ENCODE data around the gene PIGS. TPM values are rescaled to one million over a fixed set of nuclear protein-coding genes. Genes with fewer than 3 reads are reported as not detected.

PIGS gene
- total and polyA plus RNA-seq, 2 of the 4 experiments (the other 2 are of a cell fraction) = 28.7 to 78.9 TPM

GRCh38 chr17:28548417-28549130, 22.8 kb downstream of the PIGS start:
- Histone ChIP-seq H3K79me1 (ENCODE audit: low read depth in 1 of 2, low read length in 2 of 2) (peaks cover 14 to 27% of the 10 kb centered on the region in 2 experiments), H2AK5ac (ENCODE audit: low read depth, low read length) (peak overlapping the region; percentile 24; the same call in 1 of the 2 replicates), H3K9ac (ENCODE audit: low read depth, low read length) (no peak overlapping the region), H3K4me2 (ENCODE audit: low read depth, low read length) (no peak overlapping the region), H4K5ac (ENCODE audit: low read depth, low read length) (no peak overlapping the region), H3K27me3 (ENCODE audit: control insufficient read depth, insufficient read depth, low read length) (no peaks in the 10 kb centered on the region), H4K8ac (ENCODE audit: low read depth in 2 of 2, low read length in 2 of 2) (no peak overlapping the region), H2BK20ac (ENCODE audit: low read depth, low read length) (no peak overlapping the region), H4K20me1 (ENCODE audit: insufficient read depth, low read length) (peaks cover 13% of the 10 kb centered on the region), H2AK9ac (replicated peaks; ENCODE audit: low read depth, low read length, poor library complexity) (peak overlapping the region; percentile 5), H3K23ac (ENCODE audit: low read depth, low read length) (no peak overlapping the region), H2BK15ac (ENCODE audit: low read depth, low read length) (no peak overlapping the region), H2AFZ (replicated peaks; ENCODE audit: low read length, poor library complexity) (peak overlapping the region; percentile 34), H3K9me3 (ENCODE audit: control insufficient read depth, insufficient read depth, low read length) (no peaks in the 10 kb centered on the region), H3K27ac (ENCODE audit: insufficient read depth, low read length) (no peak overlapping the region), H3K14ac (replicated peaks; ENCODE audit: low read depth, low read length) (no peak overlapping the region), H3K4me1 (ENCODE audit: control insufficient read depth, insufficient read depth, low read length) (peaks cover 6% of the 10 kb centered on the region), H3K56ac (ENCODE audit: extremely low read depth, insufficient read depth, low read length) (no peak overlapping the region), H3K4me3 (ENCODE audit: insufficient read depth, low read depth, low read length) (no peak overlapping the region), H2BK5ac (ENCODE audit: low read depth, low read length, poor library complexity, severe bottlenecking) (no peak overlapping the region), H3K4ac (ENCODE audit: low read depth, low read length) (no peak overlapping the region), H3K36me3 (ENCODE audit: control insufficient read depth, insufficient read depth, low read length) (peaks cover 9% of the 10 kb centered on the region), H3K18ac (ENCODE audit: low read depth, low read length) (no peak overlapping the region), H2BK120ac (ENCODE audit: low read depth, low read length) (no peak overlapping the region), H4K91ac (ENCODE audit: insufficient read depth, low read depth, low read length) (no peak overlapping the region), H3K9me1 (ENCODE audit: insufficient read depth, low read length) (peaks cover 8% of the 10 kb centered on the region; the same call in 1 of the 2 replicates)
- no peak for ATAC-seq (ENCODE audit: low read depth)
- in situ Hi-C loops (cut with MboI; ENCODE audit: low sequenced_read_pairs) (no loop called here), dilution Hi-C loops (cut with HindIII; ENCODE audit: low sequenced_read_pairs, unreplicated experiment) (no loop called here), intact Hi-C loops (cut with micrococcal nuclease) (loop anchor here (10.0 kb wide), 1 partner anchor 144 kb away; the partner anchor contains the start of gene SLC46A1)
- no CpG with 5 or more reads among the region's 6 CpGs for WGBS, 2 experiments (ENCODE audit: extremely low coverage in 2 of 2, insufficient read length in 1 of 2)
- CTCF ChIA-PET = interaction anchor here (0.7 to 1.2 kb wide), 3 partner anchors 9 to 63 kb away, joined by 3 read pairs; no protein-coding TSS in a partner anchor
- DNase-seq = no peak
- no TSS peak for BruUV-seq (replicated peaks)
- POLR2A ChIA-PET (ENCODE audit: unreplicated experiment) = no interaction called here
- TF ChIP-seq CHD1 (IDR thresholded peaks at IDR 0.05; ENCODE audit: low read depth, low read length) (no peak), ELK1 (IDR thresholded peaks at IDR 0.05; ENCODE audit: borderline replicate concordance, low read depth, low read length) (no peak), MAFK (IDR thresholded peaks at IDR 0.05; ENCODE audit: low read depth, low read length) (no peak), NFE2L2 (IDR thresholded peaks at IDR 0.05; ENCODE audit: low read depth, low read length) (no peak), USF2 (IDR thresholded peaks at IDR 0.05; ENCODE audit: low read depth, low read length) (no peak), CEBPB (IDR thresholded peaks at IDR 0.05; ENCODE audit: low read depth, low read length) (no peak), RAD21 (IDR thresholded peaks at IDR 0.05; ENCODE audit: low read length) (no peak), MAZ (IDR thresholded peaks at IDR 0.05; ENCODE audit: borderline replicate concordance, low read depth, low read length) (no peak), MXI1 (IDR thresholded peaks at IDR 0.05; ENCODE audit: borderline replicate concordance, low read depth, low read length) (no peak), CTCF (conservative IDR thresholded peaks at IDR 0.05; ENCODE audit: low read depth, low read length) (no peak), RFX5 (IDR thresholded peaks at IDR 0.05; ENCODE audit: low read depth, low read length) (no peak), SMC3 (IDR thresholded peaks at IDR 0.05; ENCODE audit: low read depth, low read length) (no peak), FOS (IDR thresholded peaks at IDR 0.05; ENCODE audit: low read depth, low read length) (no peak), POLR2A (IDR thresholded peaks at IDR 0.05; ENCODE audit: low read depth, low read length) (no peak), BHLHE40 (IDR thresholded peaks at IDR 0.05; ENCODE audit: low read depth, low read length) (no peak)

All from IMR-90 (cell line).